Stimulated activated CD4-positive, alpha-beta T cell treated with anti-CD3 and anti-CD28 coated beads, TNF-alpha, amount 100 ng/mL, for 4 hours (primary cell): ENCODE data around the gene SNX9.

ENCODE experiments used
- DNase-seq, 3 experiments: peaks; one replicate each; pipeline ENCODE4 v3.0.0-alpha.2; 2020; ENCODE audit warnings: low read depth in 3 of 3

SNX9 gene

GRCh38 chr6:157800420-157801237 is 22.4 kb upstream of the SNX9 start:
- DNase-seq = peak in 2 of 3 experiments; percentile 5 to 14

- DNase-seq = no peak
These were observed 18.4 kb upstream of the SNX9 start for GRCh38 chr6:157804448-157805327.

GRCh38 chr6:157806131-157806855 is 16.8 kb upstream of the SNX9 start:
- no peak for DNase-seq

DNA sequence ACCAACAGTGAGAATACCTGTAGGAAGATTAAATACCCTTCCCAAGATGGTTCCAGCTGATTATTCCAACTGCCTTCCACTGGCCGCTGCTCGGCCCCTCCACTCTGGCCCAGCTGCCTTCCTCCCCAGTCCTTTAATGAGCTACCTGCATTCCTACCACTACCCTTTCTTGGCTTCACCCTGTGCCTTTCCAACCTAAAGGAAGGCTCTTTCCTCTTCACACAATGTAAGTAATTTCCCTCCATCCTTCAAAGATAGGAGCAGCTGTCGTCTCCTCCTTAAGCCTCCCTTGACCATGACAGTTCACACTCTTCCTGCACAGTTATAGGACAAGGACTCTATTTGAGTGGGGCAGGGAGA is 16.2 kb upstream of the SNX9 start:
- no peak for DNase-seq

- DNase-seq = no peak
These were observed 14.6 kb upstream of the SNX9 start for GRCh38 chr6:157808405-157808950.

DNA sequence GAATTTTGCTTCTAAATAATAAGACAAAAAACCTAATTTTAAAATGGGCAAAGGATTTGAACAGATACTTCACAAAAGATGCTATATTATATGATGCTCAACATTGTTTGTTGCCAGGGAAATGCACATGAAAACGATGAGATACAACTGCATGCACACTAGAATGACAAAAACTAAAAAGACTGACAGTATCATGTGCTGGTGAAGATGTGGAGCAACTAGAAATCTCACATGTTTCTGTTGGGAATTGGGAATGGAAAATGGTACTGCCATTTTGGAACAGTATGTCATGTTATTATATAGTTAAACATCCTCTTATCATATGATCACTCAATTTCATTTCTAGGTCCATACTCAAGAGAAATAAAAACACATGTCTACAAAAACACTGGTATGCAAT is 13.4 kb upstream of the SNX9 start:
- no peak for DNase-seq

GRCh38 chr6:157811137-157811475 is 11.9 kb upstream of the SNX9 start:
- DNase-seq = no peak

GRCh38 chr6:157811476-157812173 is 11.4 kb upstream of the SNX9 start:
- no peak for DNase-seq

DNA sequence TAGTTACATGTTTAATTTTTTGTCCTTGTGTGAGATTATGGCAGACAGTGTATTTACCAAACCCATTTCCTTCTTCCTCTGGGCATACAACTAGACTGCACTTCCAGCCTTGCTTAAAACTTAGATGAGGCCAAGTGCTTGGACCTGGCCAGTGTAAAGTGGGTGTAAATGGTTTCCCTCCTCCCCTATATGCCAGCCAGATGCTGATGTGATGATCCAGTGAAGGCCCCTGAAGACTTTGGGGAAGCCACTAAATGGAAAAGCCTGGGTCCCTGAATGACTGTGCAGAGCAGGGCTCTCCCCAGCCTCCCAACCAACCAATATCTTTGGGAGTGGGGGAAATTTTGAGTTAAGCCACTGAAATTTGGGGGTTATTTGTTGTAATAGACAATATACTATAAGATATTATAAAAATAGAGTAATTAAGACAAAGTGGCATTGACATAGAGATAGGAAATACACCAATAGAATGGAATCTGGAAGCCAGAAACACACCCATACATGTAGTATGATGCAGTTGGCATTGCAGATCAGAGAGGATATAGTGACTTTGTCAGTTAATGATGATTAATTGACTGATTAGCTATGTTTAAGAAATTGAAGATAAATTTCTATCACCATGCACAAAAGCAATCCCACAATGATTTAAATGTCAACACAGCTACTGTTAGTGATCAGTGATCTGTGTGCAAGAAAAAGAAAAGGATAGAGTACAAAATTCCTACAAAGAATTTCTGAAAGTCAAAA is 10.4 kb upstream of the SNX9 start:
- DNase-seq = no peak

DNA sequence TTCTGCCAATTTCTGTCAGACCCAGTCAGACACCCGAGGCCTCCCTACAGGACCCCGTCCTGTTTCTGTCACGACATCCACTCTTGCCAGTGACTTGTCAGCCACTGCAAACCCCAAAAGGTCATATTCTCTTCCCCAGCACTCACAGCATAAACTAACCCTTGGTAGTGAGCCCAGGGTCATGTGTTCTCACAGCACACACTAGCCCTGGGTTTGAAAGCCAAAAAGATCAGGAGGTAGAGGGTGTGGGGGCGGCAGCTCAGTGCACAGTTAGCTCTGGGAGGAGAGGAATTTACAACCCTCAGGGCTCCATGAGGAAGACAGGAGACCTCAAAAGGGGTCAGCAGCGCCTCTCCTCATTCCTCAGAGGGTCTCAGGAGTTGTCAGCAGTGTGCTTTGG is 9.9 kb upstream of the SNX9 start:
- DNase-seq = no peak

GRCh38 chr6:157813750-157814455 is 9.1 kb upstream of the SNX9 start:
- no peak for DNase-seq

DNA sequence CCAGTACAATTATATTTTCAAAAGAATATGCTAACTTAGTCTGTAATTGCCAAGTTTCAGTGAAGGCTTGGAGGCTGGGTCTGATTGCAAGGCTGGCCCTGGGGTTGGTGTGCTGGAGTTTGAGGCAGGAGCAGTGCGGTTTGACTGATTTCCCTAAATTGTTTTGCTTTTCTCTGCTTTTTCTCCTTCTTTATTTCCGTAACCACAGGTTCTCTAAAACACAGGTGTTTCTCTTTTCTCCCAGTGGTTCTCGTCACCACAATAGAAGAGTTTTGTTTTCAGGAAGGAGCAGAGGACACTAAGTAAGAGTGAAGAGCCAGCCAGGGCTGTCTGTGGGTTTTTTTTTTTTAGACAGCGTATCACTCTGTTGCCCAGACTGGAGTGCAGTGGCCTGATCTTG is 8.2 kb upstream of the SNX9 start:
- no peak for DNase-seq

GRCh38 chr6:157821342-157822033 is 1.6 kb upstream of the SNX9 start:
- DNase-seq = no peak

- peak in 1 of 3 experiments; percentile 32 for DNase-seq
These were observed 623 bp upstream of the SNX9 start for GRCh38 chr6:157822245-157823000.

DNA sequence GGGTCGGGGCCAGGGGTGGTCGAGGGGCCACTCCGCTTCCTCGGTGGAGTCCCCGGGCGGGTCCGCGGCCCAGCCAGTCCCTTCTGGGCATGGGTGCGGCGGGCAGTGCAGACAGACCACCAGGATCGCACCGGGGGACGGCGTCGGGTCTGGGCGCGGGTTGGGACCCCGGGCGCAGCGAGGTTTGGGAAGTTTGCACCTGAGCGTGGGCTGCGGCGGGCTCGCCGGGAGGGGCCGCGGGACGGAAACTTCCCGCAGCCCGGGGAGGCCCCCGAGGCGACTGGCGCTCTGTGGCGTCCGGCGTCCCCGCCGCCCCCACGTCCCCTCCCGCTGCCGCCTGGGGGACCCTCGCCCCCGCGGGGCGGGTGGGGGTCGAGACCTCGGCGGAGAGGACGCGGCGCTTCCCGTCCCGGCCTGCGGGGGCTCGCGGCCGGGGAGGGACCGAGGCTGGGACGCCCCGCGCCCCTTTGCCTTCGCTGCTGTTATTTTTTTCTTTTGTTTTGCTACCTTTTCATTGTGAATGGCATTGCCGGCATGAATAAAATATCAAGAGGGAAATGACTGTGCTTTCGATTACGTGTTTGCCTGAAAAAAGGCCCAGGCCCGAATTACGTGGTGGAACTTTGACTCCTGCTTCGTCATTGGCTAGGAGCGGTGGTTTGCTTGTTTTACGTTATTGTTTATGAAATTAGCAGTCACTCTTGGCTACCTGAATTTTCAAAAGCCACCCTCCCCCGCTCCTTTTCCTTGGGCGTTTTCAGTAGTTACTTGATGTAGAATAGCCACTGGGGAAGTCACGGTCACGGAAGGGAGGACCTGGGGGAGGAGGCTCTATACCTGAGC is 703 bp downstream of the SNX9 start:
- DNase-seq = peak; percentile 50 to 66 (median 59)

DNA sequence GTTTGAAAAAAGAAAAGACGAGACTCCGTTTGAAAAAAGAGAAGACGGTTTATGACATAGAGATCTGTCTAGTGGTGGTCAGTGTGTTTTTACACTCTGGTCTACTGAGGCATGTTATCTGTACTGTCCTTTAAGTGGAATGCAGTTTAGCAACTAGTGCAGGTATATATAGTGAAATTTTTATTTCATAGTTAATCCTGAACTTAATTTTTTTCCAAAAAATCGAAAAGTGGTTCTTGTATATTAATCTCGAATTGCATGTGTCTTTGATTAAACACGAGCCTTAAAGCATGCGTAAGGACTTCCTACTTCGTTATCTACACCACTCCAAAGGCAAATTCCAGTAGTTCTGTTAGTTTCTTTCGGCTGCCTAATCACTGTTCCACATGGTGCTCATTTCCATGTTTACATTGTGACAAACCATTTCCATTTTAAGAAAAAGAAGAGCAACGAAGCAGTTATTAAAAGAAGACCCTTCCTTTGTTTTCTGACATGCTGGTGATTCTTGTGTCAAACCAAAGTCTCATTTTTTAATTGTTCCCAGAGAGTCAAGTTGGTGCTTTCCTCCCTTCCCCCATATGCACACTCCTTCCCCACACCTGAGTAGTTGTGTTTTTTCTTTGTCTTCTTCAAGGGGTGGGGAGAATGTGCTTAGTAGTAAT is 2.3 kb downstream of the SNX9 start:
- DNase-seq = no peak

DNA sequence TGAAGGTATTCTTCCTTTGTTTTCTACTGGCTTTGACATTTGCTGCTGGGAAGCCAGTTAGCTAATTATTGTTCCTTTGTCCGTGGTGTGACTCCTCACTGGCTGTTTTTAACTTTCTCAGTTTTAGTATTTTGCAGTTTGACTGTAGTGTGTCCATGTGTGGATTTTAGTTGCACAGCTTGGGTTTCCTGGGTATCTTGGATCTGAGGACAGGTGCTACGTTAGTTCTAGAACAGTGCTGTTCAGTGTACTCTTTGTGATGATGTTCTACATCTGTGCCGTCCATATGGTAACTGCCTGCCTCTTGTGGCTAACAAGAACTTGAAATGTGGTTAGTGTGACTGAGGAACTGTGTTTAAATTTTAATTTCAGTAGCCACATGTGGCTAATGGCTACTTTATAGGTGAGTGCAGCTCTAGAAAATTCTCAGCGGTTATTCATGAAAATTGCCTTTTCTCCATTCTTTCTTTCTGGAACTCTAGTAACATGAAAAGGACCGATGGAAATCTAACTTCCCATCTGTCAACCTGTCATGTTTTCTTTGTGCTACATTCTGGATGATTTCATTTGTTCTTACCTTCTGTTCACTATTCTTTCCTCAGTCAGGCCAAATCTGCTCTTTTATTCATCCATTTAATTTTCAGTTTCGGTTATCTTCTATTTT is 7.4 kb downstream of the SNX9 start:
- DNase-seq = no peak
